T-helper 2 cell treated with Interferon-gamma antibody and Interleukin-4, amounts not matched to agents 100 ng/mL and 5 ng/mL, for 36 hours (primary cell): ENCODE data around the gene SYT6. TPM values are rescaled to one million over a fixed set of nuclear protein-coding genes. Genes with fewer than 3 reads are reported as not detected.

Experiments
- intact Hi-C: fragments of 100-400 bp; cut with micrococcal nuclease; formaldehyde crosslinking; loops from one replicate; pipeline ENCODE4 v1.15.1; 2023
- total RNA-seq: library from RNA; stranded (reverse); gene quantifications from 2 replicates; pipeline ENCODE4 v1.2.3, GENCODE V29; 2022

SYT6 gene
- total RNA-seq, 1 donor from 2014 or later, result not detected

- intact Hi-C loops, result no loop called here
These were observed 35.2 kb downstream of the SYT6 start for GRCh38 chr1:114118351-114118990.

- intact Hi-C loops, result no loop called here
These were observed 36.0 kb downstream of the SYT6 start for GRCh38 chr1:114117654-114118053.

DNA sequence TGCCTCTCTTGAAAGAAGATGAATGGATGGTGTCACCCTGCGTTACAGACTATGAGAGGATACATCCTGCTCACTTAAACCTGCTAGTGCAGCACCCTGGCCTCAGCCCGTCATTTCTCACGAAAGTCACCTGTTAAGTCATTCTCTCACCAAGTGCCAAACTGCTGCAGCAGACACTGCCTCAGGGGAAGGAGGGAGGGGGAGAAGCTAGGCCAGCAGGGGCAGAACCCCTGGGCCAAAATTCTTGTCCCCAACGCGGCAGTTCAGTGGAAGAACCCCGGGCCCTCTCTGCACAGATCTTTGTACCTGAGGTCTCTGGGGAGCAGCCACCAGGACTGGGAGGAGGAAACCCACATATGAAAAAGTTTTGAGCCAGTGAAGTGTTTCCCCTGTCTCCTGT, 37.6 kb downstream of the SYT6 start:
- intact Hi-C loops, result no loop called here

DNA sequence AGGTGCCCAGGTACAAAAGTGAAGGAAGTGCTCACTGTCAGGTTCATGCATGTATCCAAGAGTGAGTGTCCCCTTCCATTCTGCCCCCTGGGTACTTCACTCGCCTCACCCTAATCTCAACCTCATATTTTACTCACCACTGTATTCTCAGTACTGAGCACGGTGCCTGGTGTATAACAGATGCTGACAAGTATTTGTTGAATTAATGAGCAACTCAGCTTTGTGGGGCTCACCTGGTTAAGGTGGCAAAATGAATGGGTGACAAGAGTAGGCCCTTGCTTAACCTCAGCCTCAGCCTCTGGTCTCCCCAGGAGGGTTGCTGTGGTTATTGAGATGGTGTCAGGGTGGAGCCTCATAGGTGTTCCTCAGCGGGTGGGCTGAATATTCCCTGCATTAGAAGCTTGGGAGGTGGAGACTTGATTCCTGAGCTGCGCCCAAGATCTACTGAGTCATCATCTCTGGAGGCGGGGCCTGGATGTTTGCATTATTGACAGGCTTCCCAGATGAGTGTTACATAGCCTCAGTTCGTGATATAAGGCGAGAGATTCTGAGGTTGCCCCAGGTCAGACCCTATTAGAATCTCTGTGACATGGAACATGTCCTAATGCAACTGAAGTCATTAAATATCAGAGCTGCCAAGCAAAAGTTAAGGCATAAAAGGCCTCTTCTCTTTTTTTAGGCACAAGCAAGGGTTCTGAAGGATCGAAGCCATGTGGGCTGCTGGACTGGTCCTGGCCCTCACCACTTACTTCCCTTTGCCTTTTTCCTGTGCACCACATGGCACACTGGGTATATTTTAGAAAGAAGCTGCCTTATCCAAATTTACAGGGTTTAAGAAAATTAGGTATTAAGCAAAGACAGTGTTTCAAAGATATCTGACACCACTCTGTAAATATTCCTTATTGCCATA, 39.2 kb downstream of the SYT6 start:
- intact Hi-C loops, result no loop called here

GRCh38 chr1:114113411-114114184, 40.1 kb downstream of the SYT6 start:
- intact Hi-C loops, result no loop called here

GRCh38 chr1:114112775-114113174, 40.9 kb downstream of the SYT6 start:
- intact Hi-C loops, result no loop called here

- intact Hi-C loops, result no loop called here
These were observed 41.7 kb downstream of the SYT6 start for GRCh38 chr1:114111731-114112641.

GRCh38 chr1:114109981-114110380, 43.7 kb downstream of the SYT6 start:
- intact Hi-C loops, result no loop called here

GRCh38 chr1:114108751-114109255, 44.9 kb downstream of the SYT6 start:
- intact Hi-C loops, result no loop called here

GRCh38 chr1:114107474-114108435, 45.9 kb downstream of the SYT6 start:
- intact Hi-C loops, result no loop called here

DNA sequence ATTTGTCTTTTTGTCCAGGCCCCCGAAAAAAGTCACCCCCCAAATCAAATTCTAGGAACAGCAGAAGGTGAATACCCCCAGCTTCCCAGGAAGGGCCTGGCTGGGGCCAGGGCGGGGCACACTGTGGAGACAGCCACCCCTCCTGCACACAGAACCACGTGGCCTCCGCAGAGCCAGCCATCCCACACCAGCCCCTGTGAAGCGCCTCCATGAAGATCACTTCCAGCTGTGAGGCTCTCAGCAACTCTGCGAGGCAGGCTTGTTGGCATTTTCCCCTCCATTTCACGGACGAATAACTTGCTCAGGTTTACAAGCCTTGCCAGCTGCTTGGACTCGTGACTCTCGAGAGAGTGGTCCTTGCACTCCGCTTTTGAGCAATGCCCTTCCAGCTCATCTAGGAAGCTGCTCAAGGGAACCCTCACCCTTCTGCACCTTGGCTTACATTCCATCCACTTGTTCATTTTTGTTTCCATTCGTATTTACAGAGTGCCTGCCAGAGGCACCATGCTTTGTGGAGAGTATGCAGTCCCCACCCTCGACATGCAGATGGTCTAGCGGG, 48.2 kb downstream of the SYT6 start:
- intact Hi-C loops, result no loop called here

GRCh38 chr1:114104949-114105348, 48.7 kb downstream of the SYT6 start:
- intact Hi-C loops, result no loop called here

DNA sequence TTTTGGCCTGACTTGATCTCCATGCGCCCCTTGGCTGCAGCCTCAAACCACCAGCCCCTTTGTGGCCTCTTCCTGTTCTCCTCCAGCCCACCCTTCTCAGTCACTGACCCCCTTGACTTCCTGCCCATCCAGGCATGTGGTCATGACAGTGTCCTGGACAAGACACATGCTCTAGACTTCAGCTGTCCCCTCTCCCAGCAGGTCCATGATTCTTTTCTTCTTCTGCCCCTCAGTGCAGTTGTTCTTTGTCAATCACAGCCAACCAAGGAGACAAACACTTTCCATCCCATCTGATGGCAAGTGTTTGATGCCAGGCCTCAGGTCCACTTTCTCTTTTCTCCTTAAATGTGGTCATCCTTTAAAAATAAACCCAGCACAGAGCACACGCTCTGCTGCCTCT, 49.7 kb downstream of the SYT6 start:
- intact Hi-C loops, result no loop called here

- intact Hi-C loops, result no loop called here
These were observed 51.5 kb downstream of the SYT6 start for GRCh38 chr1:114102136-114102535.

DNA sequence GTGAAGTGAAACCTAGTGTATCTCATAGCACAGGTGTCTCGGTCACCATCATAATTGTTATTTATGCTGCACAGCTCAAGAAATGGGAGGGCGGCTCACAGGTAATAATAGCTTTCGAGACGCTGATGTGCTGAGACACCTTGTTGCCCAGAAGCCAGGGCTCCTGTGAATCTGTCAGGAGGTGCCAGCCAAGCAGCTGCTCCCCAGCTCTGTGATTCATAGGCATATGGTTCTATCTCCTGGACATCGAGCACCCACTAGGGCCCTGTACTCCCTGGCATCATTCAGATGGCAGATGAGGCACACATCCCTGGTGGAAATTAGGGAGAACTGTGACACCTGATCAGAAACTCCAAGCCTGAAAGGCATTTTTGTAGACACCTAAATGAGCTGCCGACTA, 53.5 kb downstream of the SYT6 start:
- intact Hi-C loops, result no loop called here

DNA sequence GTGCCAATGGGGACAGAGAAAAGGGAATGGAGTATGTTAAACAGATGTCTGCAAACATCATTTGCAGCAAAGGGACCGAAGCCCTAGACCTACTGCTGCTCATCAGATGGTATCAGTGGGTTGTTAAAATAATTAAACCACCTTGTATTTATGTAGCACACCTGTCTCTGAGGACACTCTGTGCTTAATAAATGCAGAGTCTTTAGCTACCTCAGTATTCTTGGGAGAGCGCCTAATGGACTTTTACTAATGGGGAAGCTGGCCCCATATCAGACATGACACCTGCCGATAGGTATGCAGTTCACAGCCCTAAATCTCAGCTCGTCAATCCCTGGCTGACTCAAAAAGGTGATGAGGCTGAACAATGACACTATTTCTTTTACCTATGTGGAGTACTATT, 54.4 kb downstream of the SYT6 start:
- intact Hi-C loops, result no loop called here

GRCh38 chr1:114097109-114097508, 56.6 kb downstream of the SYT6 start:
- intact Hi-C loops, result no loop called here

GRCh38 chr1:114094675-114095074, 59.0 kb downstream of the SYT6 start:
- intact Hi-C loops, result no loop called here

DNA sequence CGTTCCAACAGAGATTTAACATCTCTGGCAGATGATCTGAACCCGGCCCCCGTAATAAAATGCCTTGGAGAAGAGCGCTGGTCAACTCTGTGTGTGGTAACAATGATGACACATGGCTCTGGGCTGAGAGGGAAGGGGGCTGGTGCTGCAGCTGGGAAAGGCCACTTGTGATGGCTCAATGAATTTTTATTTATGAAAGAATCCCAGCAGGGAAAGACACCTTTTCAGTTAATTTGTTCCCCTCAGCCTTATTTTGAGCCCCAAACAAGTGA, 59.4 kb downstream of the SYT6 start:
- intact Hi-C loops, result no loop called here
